GM21529 (cell line): Measurements from ENCODE around the gene HSPA1A.

ENCODE experiments used
- ATAC-seq: cut with Tn5 transposase; IDR thresholded peaks from one replicate; pipeline ENCODE4 v1.9.1; 2021; ENCODE audit not compliant: unreplicated experiment

HSPA1A gene

DNA sequence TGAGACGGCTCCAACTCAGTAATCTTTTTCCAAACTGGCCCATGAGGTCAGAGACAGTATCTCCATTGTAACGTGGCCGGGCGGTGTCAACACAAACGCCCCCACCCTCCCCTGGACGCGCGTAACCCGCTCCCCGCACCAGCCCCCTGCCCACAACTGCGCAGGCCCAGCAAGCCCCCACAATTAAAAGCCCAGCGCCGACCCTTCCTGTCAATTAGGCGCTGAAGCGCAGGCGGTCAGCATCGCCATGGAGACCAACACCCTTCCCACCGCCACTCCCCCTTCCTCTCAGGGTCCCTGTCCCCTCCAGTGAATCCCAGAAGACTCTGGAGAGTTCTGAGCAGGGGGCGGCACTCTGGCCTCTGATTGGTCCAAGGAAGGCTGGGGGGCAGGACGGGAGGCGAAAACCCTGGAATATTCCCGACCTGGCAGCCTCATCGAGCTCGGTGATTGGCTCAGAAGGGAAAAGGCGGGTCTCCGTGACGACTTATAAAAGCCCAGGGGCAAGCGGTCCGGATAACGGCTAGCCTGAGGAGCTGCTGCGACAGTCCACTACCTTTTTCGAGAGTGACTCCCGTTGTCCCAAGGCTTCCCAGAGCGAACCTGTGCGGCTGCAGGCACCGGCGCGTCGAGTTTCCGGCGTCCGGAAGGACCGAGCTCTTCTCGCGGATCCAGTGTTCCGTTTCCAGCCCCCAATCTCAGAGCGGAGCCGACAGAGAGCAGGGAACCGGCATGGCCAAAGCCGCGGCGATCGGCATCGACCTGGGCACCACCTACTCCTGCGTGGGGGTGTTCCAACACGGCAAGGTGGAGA lies at the start of gene HSPA1A, which contains the start of gene HSPA1L:
HSPA1A (plus strand) TSS at position 519 of the 814 bp plus-strand sequence; CDS start at position 733, 214 bp downstream.
HSPA1L (minus strand) TSS at position 259 of the 814 bp plus-strand sequence. CDS start 3,311 bp downstream, outside the sequence.
- peak; percentile 45 for ATAC-seq

DNA sequence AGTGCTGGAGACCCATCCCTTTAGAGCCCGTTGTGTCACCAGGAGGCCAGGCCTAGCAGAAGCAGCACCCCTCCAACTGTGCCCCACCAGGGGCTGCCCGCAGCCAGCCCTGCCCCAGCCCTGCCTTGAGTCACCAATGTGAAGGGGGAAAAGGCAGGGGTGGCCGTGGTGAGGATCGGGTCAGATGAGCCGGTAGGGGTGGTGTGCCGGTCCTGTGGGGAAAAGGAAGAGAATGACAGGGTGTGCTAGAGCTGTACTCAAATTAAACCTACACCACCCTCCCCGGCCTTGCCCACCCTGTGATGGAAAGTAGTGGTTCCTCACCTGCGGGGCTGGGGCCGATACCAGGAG lies 49.8 kb upstream of the HSPA1A start:
- ATAC-seq: no peak

DNA sequence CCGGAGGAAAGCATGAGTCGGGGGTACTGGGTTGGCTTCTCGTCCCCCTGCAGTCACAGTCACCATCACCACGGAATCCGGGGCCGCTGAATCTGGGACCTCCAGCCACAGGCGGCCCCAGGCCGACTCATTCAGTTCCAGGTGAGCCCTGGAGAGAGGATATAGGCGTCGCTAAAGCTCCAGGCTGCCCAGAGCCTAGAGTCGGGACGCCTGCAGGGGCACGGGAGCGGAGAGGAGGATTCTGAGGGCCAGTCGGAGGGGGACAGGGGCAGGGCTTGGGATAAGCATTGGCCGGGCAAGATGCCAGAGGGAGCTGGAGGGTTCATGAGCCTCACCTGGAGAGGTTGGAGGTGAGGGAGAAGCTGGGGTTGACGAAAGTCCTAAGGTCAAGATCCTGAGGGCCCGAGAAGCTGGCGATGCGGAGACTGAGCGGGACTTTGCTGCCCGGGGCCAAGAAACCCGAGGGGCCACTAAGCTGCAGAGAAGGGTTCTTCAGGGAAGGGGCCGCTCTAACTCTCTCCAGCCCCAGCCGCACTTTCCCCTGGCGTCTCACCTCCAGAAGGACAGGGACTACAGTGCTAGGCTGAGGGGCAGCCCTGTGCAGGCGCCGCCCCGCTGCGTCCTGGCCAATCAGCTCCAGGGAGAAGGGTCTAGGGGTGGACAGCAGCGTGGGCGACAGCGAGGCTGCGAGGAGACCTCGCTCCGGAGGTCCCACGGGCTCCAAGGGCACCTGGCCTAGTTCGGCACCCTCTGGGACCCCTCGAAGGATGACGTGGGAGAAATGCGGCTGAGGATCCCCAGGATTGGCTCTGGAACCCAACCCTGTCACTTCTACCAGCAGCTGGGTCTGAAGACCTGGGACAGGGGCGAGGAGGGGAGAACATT lies 49.2 kb upstream of the HSPA1A start:
- no peak for ATAC-seq

DNA sequence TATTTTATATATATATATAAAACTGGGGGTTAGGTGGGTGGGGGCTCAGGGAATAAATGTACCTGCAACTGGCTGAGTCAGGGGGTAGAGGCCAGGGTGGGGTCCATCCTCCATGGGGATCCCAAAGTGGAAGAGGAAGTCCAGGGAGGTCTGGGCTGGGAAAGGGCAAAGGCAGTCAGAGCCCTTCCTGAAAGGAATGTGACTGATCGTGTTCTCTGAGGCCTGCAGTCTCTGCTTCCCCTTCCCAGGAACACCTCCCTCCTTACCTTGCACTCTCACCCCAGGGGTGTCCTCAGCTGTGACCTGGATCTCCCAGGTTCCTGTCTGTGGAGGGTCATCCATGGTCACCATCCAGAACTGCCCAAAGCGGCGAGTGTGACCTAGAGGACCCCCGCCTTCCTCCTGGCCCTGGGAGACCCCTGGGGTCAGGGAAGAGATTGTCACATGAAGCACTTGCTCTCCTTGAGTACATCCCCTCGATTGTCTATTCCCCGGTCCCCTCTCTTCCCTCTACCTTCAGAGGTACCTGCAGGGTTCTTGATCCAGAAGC lies 48.2 kb upstream of the HSPA1A start:
- ATAC-seq: no peak

DNA sequence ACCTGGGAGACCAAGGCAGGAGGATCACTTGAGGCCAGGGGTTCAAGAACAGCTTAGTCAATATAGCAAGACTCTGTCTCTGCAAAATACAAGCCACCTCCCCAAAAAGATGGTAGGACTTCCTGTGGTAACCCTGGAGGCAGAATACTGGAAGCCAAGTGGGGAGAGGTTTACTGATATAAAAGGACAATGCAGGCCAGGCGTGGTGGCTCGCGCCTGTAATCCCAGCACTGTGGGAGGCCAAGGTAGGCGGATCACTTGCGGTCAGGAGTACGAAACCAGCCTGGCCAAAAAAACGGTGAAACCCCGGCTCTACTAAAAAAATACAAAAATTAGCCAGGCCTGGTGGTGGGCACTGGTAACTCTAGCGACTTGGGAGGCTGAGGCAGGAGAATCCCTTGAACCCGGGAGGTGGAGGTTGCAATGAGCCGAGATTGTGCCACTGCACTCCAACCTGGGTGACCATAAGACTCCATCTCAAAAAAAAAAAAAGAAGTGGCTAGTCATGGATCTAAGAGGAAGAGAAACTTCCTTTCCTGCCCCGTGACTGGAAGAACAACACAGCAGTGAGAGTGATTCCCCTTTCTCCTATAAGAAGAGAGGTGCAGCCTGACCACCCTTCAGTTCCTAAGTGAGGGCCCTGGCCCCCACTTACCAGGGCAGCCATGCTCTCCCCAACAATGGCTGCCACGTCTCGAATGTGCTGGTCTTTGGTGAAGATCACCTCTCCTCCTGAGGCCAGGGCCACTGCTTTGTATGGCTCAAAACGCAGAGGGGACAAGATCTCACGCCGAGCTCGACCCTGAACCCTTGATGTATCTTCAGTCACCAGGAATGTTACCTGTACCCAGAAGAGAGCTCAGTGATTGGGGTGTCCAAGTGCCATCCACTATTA lies 46.7 kb upstream of the HSPA1A start:
- no peak for ATAC-seq

DNA sequence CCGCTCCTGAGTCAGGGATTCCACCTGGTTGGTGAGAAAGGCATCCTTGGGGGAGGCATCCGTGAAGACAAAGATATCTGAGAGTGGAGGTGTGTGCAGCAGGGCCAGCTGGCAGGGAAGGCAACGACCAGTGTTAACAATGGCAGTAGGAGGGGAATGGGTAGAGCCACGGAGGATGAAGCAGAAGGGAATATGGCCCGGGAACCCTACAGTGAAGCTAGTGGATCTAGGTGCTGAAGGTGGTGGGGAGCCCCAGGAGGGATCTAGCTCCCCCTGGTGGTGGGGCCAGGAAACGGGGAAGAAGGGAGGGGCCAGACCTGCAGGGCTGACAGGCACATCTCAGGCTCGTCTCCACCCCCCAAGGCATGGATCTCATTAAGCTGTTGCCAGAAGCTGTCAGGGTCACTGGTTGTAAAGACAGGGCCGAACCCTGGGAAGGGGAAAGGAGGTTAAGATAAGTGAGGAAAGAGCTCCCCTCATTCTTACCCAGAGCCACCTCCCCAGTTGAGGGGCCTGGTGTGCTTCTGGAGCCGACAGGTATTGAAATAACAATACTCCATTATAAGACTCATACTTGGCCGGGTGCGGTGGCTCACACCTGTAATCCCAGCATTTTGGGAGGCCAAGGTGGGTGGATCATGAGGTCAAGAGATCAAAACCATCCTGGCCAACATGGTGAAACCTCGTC lies 45.5 kb upstream of the HSPA1A start:
- no peak for ATAC-seq

DNA sequence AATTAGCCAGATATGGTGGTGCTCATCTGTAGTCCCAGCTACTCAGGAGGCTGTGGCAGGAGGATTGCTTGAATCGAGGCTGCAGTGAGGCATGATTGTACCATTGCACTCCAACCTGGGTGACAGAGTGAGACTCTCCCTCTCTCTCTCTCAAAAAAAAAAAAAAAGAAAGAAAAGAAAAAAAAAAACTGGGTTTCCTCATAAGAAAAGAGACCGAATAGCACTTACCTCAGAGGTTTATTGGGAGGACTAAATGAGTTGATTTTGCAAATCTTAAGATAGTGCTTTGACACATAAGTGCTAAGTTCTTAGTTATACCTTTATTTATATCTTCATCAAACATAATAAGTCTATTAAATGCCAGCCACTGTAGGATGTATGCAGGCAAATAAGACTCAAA lies 44.5 kb upstream of the HSPA1A start:
- ATAC-seq: no peak

DNA sequence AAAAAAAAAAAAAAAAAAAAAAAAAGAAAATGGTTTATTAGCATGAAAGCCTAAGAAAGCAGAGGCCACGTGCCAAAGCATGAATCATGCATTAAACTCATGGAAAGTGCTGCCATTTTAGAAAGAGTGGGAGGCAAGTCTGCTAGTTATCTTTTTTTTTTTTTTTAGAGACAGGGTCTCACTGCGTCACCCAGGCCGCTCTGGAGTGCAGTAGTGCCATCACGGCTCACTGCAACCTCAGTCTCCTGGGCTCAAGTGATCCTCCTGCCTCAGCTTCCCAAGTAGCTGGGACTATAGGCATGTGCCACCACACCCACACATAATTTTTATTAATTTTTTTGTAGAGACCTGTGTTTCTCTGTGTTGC lies 43.4 kb upstream of the HSPA1A start:
- no peak for ATAC-seq

DNA sequence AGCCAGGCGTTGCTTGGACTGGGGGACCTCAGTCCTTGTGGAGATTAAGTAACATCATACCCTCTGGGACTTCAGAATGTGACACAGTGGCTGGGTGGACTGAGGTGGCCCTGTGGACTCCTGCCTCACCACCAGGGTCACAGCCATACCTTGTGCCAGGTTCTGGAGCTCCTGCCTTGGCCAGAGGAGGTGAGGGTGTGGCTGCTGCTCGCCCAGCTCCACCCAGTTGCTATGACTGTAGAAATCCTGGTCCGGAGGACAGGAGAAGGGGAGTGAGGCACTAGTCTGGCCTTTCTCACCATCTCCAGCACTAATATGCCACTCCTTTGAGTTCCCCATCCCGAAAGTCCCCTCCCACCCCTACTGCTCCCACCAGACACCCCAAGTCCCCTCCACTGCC lies 40.2 kb upstream of the HSPA1A start:
- no peak for ATAC-seq

DNA sequence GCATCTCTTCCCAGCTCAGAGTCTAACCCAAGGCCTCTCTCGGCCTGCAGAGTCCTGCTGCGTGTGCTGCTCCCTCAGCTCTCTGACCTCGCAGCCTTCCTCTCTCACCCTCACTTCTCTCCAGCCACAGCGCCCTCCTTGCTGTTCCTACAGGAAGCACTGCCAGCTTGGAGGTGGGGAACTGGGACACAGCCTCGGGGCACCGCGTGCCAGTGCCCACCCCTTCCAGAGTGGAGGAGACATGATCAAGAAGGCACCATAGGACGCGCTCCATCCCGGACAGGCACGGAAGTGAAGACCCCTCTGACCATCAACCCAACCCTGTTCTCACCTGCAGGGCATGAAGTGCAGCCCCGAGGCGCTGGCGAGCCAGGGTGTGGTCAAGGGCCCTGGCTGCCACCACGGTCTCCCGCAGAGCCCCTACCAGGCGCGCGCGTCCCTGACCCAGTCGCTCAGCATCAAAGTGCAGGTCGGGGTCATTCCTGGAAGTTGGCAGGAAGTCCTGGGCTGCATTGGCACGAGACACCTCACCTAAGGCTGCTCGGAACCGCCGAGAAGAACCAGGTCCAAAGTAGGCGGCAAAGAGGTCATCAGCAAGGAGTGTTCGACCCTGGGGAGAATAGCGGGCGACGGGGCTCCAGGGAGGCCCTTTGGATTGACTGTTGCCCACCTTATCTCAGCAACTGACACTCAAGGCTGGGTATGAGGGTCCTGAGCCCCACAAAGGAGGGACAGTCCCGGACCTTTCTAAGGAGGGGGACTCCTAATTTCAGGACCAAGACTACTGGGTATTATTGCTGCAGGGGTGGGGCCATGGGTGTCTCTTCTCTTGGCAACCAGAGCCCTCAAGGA lies 39.5 kb upstream of the HSPA1A start:
- no peak for ATAC-seq

DNA sequence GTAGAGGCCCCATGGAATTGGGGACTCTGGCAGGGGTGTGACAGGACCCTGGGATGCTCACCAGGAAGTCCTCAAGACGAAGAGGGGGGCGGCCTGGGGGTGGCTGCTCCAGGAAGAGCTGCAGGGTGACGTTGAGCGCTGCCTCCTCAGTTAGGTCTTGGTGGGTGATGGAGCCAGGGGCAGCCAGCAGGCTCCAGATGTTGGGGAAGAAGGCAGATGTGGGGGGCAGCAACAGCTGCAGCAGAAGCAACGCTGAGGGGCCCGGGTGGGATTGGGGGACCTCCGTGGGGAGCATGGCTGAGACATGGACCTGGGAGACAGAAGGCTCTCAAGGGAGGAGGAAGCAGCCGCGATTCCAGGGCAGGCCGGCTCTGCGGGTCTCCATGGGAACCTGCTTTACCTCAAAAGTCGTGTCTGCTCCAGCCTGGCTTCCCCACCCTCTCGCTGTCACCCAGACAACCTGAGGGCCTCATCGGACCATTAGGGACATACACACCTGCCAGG lies 38.8 kb upstream of the HSPA1A start:
- no peak for ATAC-seq

DNA sequence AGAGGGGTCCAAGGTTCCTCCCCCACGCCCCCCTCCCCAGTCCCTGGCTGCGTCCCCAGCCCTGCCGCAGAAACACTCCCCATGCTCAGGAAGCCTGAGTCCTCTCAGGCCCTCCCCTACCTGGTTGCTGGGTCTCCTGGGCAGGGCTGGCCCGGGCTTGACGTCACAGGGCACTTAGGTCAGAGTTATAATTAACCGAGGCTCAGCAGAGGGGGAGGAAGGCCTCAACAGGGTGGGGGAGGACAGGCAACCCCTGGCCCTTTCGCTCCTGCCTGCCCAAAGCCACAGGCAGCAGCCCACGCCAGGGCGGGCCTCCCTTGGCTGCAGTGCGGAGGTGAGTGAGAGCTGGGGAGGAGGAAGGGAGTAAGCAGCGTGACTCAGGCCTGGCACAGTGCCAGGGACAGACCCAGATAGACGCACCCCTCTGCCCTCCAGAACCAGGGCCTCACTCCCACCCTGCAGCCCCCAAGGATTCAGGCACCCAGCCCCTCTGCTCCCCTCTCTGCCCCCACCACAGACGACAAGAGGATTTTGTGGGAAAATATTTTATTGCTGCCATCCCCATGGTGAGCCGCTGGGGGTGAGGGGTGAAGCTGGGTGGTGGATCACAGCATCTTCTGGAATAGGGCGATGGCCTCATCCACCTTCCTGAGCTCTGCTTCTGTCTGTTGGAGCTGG lies 38.2 kb upstream of the HSPA1A start, which contains the start of gene VWA7:
VWA7 (minus strand) TSS at position 340 of the 678 bp plus-strand sequence. CDS start 549 bp downstream, outside the sequence.
- ATAC-seq: peak; percentile 68

DNA sequence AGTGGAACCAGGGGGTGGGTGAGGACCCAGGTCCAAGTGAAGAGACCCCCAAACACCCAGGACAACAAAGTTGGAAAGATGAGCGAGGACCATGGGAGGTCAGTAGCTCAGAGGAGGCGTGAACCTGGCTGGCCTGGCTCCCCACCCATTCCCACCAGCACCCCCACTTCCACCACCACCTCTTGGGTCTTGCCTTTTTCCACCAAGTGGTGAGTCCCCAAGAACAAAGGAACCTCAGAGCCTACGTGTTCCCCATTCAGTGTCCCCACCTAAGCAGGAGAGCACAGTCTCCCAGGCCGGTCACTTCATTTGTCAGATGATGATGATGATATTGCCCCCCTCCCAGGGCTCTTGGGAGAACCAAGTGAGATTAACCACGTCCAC lies 37.7 kb upstream of the HSPA1A start:
- no peak for ATAC-seq

DNA sequence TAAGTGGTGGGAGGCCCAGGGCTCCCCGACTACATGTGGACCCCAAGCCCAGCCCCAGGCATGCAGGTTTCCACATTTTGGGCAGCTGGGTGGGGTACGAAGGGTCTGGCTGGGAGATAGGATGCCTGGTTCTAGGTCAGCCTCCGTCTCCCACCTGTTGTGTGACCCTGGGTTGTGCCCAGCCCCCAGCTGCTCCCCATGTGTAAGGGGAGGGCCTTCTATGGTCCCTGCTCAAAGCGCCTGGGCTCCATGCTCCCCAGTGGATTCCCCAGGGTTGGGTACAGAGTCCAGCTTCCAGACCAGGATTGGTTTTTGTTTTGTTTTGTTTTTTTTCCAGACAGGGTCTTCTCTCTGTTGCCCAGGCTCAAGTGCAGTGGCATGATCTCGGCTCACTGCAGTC lies 37.1 kb upstream of the HSPA1A start:
- ATAC-seq: no peak

DNA sequence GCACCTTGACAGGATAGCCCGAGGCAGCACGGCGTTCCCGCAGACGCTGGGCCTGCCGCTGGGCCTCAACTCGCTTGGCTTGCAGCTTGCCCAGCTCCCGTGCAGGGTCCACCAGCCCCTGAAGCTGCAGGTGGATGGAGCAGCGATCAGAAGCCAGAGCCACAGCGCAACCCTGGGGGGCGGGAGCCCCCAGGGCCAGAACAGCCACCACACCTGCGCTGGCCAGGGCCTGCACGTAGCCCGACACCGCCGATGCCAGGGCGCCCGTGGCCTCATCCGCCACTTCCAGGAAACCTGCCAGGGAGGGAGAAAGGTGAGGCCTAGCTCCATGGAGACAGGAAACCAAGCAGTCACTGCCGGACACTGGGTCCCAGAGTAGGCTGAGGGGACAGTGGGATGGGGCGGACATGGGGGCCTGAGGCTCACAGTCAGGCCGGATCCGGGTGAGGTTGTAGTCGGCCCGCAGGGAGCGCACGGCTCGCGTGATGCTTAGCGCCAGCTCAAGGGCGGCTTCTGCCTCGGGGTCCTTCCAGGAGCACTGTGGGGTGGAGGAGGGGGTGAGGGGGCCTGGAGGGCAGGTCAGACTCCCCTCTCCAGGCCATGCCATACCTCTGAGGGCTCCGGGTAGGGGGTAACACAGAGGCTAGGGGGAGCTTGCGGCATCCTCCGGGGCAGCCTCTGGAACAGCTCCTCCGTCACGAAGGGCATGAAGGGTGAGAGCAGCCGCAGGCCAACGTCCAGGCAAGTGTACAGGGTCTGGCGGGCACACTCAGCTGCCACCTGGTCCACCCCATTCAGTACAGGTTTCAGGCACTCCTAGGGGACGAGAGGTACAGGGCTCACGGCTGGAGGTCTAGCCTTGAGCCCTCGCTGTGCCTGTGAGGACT lies 36.1 kb upstream of the HSPA1A start:
- ATAC-seq: no peak

DNA sequence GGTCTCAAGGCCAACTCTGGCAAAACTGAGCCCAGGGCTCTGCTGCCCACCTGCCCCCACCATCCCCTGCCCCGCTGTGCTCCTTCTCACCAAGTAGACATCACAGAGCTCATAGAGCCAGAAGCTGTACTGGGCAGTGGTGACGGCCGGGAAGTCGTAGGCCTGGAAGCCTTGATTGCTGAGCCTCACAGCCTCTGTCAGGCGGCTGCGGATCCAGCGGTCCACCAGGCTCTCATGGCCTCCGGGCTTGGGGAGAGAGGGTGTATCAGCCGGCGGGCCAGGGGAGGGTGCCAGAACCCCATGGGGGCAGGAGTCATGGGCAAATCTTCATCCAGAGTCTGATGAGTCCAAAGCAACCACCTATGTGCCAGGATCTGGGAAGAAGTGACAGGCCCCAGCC lies 35.4 kb upstream of the HSPA1A start:
- ATAC-seq: no peak

DNA sequence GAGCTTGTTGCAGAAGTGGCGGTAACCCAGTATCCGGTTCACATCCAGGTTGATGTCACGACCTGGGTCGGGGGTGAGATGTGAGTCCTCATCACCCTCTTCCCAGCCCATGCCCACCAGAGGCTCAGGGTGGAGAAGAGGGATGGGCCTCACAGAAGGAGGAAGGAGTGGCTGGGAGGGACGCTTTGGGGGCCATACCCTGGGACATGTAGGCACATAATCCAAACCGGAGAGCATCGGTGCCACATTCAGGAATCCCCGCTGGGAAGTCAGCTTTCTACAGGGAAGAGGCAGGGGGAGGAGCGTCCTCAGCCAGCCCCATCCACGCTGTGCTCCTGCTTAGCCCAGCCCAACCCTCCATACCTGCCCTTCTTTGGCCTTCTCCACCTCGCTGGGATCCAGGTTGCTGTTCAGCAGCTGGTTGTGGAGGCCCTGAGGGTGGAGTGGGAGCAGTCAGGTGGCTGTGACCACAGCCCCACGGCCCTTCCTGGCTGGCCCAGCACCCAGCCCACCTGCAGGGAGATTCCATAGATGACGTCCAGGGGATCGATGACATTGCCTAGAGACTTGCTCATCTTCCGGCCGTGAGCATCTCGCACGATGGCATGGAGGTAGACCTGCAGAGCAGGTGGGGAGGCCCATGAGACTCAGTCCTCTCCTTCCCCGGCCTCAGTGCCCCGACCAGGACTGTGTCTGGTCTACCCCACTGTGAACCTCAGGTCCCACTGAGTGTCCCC lies 34.7 kb upstream of the HSPA1A start:
- no peak for ATAC-seq
